ENCODE measurements around the gene EIF4B. TPM values are rescaled to one million over a fixed set of nuclear protein-coding genes. Genes with fewer than 3 reads are reported as not detected.
A peak's percentile ranks its signal among the peaks of the same experiment; 100 is the strongest.

Gene EIF4B, protein sequence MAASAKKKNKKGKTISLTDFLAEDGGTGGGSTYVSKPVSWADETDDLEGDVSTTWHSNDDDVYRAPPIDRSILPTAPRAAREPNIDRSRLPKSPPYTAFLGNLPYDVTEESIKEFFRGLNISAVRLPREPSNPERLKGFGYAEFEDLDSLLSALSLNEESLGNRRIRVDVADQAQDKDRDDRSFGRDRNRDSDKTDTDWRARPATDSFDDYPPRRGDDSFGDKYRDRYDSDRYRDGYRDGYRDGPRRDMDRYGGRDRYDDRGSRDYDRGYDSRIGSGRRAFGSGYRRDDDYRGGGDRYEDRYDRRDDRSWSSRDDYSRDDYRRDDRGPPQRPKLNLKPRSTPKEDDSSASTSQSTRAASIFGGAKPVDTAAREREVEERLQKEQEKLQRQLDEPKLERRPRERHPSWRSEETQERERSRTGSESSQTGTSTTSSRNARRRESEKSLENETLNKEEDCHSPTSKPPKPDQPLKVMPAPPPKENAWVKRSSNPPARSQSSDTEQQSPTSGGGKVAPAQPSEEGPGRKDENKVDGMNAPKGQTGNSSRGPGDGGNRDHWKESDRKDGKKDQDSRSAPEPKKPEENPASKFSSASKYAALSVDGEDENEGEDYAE
- polyA plus RNA-seq (2011; rRNA removed) = 548 and 645 TPM in 2 replicates
- polyA minus RNA-seq (2011; rRNA and poly(A)+ RNA removed) = 854 and 868 TPM in 2 replicates

GRCh38 chr12:53005986-53006809 lies at the start of gene EIF4B:
Gene EIF4B, plus strand, starts transcription at chr12:53006456. Its CDS starts 28 bp downstream, at chr12:53006484.
- ChIA-PET POLR2A (interaction anchor here (0.7 to 2.4 kb wide), 6 partner anchors 13 to 955 kb away, joined by 3 to 15 read pairs (median 4); partner anchors contain the start of genes NR4A1 and TARBP2), CTCF (interaction anchor here (0.6 to 2.3 kb wide), 3 partner anchors 26 to 1011 kb away, joined by 3 to 12 read pairs (median 3); no protein-coding TSS in a partner anchor)
- no peaks in the 10 kb centered on the region for H3K9me3 ChIP-seq (ENCODE audit: control insufficient read depth, insufficient read depth, low read length)
- no peaks in the 10 kb centered on the region for H3K27me3 ChIP-seq (ENCODE audit: control insufficient read depth, insufficient read depth, low read length)
- DNase-seq (ENCODE audit: low read depth, low spot score) = peak; percentile 99
- TF ChIP-seq, protein P1, sequence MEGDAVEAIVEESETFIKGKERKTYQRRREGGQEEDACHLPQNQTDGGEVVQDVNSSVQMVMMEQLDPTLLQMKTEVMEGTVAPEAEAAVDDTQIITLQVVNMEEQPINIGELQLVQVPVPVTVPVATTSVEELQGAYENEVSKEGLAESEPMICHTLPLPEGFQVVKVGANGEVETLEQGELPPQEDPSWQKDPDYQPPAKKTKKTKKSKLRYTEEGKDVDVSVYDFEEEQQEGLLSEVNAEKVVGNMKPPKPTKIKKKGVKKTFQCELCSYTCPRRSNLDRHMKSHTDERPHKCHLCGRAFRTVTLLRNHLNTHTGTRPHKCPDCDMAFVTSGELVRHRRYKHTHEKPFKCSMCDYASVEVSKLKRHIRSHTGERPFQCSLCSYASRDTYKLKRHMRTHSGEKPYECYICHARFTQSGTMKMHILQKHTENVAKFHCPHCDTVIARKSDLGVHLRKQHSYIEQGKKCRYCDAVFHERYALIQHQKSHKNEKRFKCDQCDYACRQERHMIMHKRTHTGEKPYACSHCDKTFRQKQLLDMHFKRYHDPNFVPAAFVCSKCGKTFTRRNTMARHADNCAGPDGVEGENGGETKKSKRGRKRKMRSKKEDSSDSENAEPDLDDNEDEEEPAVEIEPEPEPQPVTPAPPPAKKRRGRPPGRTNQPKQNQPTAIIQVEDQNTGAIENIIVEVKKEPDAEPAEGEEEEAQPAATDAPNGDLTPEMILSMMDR (IDR thresholded peaks at IDR 0.05; ENCODE audit: low read depth, low read length) = no peak
- H3K27ac ChIP-seq (ENCODE audit: low read depth, low read length) = peak within 1 kb of the TSS; percentile 87
- H3K4me3 ChIP-seq (ENCODE audit: low read depth, low read length) = peak within 1 kb of the TSS; percentile 100

DNA sequence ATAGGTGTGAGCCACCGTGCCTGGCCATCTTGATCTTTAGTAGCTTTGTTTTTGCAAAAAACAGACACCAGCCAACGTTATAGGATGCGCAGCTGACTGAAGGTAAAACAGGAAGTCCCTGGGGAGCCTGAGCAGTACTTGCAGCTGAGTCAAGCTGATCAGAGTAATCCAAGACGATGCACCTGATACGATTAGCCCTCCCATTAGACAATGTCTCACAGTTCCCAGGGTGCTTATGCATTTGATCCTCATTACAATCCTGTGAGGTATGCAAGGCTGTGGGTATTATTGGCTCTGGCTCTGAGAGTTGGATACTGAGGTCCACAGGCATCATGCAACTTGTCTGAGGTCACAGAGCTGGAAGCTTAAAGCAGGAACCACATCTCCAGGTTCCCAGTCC lies 49.3 kb upstream of the EIF4B start:
- ChIA-PET POLR2A (interaction anchor here (0.5 kb wide), 1 partner anchor 720 kb away, joined by 3 read pairs; no protein-coding TSS in a partner anchor), CTCF (interaction anchor here (0.8 to 3.1 kb wide), 3 partner anchors 23 to 86 kb away, joined by 3 to 20 read pairs (median 14); no protein-coding TSS in a partner anchor)
- TF ChIP-seq, protein P1 (IDR thresholded peaks at IDR 0.05; ENCODE audit: low read depth, low read length) = no peak
- Histone ChIP-seq H3K27ac (ENCODE audit: low read depth, low read length) (no peak overlapping the region), H3K9me3 (ENCODE audit: control insufficient read depth, insufficient read depth, low read length) (no peaks in the 10 kb centered on the region), H3K4me3 (ENCODE audit: low read depth, low read length) (no peak overlapping the region), H3K27me3 (ENCODE audit: control insufficient read depth, insufficient read depth, low read length) (no peaks in the 10 kb centered on the region)
- no peak for DNase-seq (ENCODE audit: low read depth, low spot score)

DNA sequence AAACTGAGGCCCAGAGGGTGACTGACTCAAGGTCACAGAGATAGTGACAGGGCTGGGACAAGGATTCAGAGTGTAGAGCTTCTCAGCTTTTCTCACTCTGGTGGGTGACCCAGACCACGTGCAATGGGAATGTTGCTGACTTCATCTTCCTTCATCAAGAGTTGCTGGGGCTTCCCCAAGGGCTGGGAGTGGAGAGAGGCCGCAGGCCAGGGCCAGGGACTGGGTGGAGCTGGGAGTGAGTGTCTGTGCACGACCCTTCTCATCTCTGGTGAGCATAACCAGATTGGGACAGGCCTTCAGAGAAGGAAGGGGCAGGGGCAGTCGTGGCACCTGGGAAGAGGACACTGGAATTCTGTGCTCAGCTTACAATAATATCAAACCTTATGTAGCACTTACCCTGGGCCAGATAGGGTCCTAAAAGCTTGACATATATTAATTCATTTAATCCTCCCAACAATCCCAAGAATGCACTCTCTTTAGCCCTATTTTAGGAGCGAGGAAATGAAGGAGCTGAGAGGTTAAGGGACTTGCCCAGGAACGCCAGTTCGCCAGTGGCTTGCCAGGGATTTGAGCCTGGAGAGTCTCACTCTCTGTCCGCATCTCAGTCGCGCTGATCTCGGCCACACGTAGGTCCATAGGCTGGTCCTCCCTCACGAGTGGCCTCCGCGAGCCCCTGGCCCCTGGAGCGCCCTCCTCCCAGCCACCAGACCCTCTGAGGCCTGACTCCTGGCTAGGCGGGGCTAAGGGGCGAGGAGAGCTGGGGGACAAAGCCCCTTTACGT lies 41.5 kb upstream of the EIF4B start:
- ChIA-PET CTCF (interaction anchor here (0.5 to 3.6 kb wide), 4 partner anchors 16 to 87 kb away, joined by 3 to 22 read pairs (median 8); no protein-coding TSS in a partner anchor), POLR2A (interaction anchor here (0.6 kb wide), 1 partner anchor 820 kb away, joined by 3 read pairs; no protein-coding TSS in a partner anchor)
- Histone ChIP-seq H3K4me3 (ENCODE audit: low read depth, low read length) (peak overlapping the region; percentile 42), H3K9me3 (ENCODE audit: control insufficient read depth, insufficient read depth, low read length) (no peaks in the 10 kb centered on the region), H3K27ac (ENCODE audit: low read depth, low read length) (no peak overlapping the region), H3K27me3 (ENCODE audit: control insufficient read depth, insufficient read depth, low read length) (no peaks in the 10 kb centered on the region)
- DNase-seq (ENCODE audit: low read depth, low spot score) = no peak
- TF ChIP-seq, protein P1 (IDR thresholded peaks at IDR 0.05; ENCODE audit: low read depth, low read length) = no peak

- Histone ChIP-seq H3K9me3 (ENCODE audit: control insufficient read depth, insufficient read depth, low read length) (no peaks in the 10 kb centered on the region), H3K27ac (ENCODE audit: low read depth, low read length) (no peak overlapping the region), H3K4me3 (ENCODE audit: low read depth, low read length) (peak overlapping the region; percentile 42), H3K27me3 (ENCODE audit: control insufficient read depth, insufficient read depth, low read length) (no peaks in the 10 kb centered on the region)
- no peak for DNase-seq (ENCODE audit: low read depth, low spot score)
- TF ChIP-seq, protein P1 (IDR thresholded peaks at IDR 0.05; ENCODE audit: low read depth, low read length) = no peak
- CTCF ChIA-PET = interaction anchor here (0.5 to 3.6 kb wide), 4 partner anchors 16 to 87 kb away, joined by 3 to 22 read pairs (median 8); no protein-coding TSS in a partner anchor
- POLR2A ChIA-PET = interaction anchor here (0.6 kb wide), 2 partner anchors 27 to 821 kb away, joined by 3 to 6 read pairs; no protein-coding TSS in a partner anchor
Observed at GRCh38 chr12:52965337-52965731, 40.9 kb upstream of the EIF4B start.
